Nephron (organoid): ENCODE data around the gene CLCN4.

ENCODE experiments used
- H3K27ac Mint-ChIP-seq, 3 experiments: 2 replicates each; pipeline ENCODE4 v1.8.0; 2020; ENCODE audit warnings: mixed read lengths in 3 of 3, mild to moderate bottlenecking in 2 of 3, moderate library complexity in 1 of 3
- H3K27me3 Mint-ChIP-seq: 2 replicates; pipeline ENCODE4 v1.8.0; 2021; ENCODE audit warnings: low read depth, mild to moderate bottlenecking, moderate library complexity, mixed read lengths
- H3K36me3 Mint-ChIP-seq: 2 replicates; pipeline ENCODE4 v1.8.0; 2020; ENCODE audit warnings: low read depth, mixed read lengths
- H3K4me1 Mint-ChIP-seq: 2 replicates; pipeline ENCODE4 v1.8.0; 2020; ENCODE audit warnings: mixed read lengths
- H3K4me3 Mint-ChIP-seq, 3 experiments: 2 replicates each; pipeline ENCODE4 v1.8.0; 2020; ENCODE audit warnings: mild to moderate bottlenecking in 3 of 3, mixed read lengths in 3 of 3, moderate library complexity in 2 of 3
- H3K9me3 Mint-ChIP-seq: 2 replicates; pipeline ENCODE4 v1.8.0; 2020; ENCODE audit warnings: mixed read lengths
- CTCF ChIP-seq, 3 experiments: fragments of 200-600 bp; sonication (generic); IDR thresholded peaks; one replicate each; pipeline ENCODE4 v1.5.0; 2021; ENCODE audit warnings: antibody characterized with exemption in 3 of 3; ENCODE audit not compliant: unreplicated experiment in 3 of 3

CLCN4 gene

GRCh38 chrX:10221651-10222050 lies 64.9 kb downstream of the CLCN4 start:
- H3K27me3 Mint-ChIP-seq, result peaks cover 4% of the 10 kb centered on the region
- H3K9me3 Mint-ChIP-seq, result peaks cover 17% of the 10 kb centered on the region
- no peak overlapping the region for H3K27ac Mint-ChIP-seq
- H3K4me1 Mint-ChIP-seq, result peaks cover 8% of the 10 kb centered on the region
- peaks cover 31% of the 10 kb centered on the region for H3K36me3 Mint-ChIP-seq
- no peak overlapping the region for H3K4me3 Mint-ChIP-seq
- no peak for TF ChIP-seq CTCF (IDR thresholded peaks at IDR 0.05; ENCODE audit: unreplicated experiment in 3 of 3)

GRCh38 chrX:10223276-10223675 lies 66.5 kb downstream of the CLCN4 start:
- Mint-ChIP-seq H3K4me3 (peak overlapping the region in 1 of 3 experiments; percentile 37), H3K36me3 (peaks cover 34% of the 10 kb centered on the region), H3K27ac (peak overlapping the region; percentile 39 to 80 (median 70)), H3K27me3 (peaks cover 4% of the 10 kb centered on the region), H3K4me1 (peaks cover 8% of the 10 kb centered on the region), H3K9me3 (peaks cover 20% of the 10 kb centered on the region)
- TF ChIP-seq CTCF (IDR thresholded peaks at IDR 0.05; ENCODE audit: unreplicated experiment in 3 of 3), result no peak

- Mint-ChIP-seq H3K27ac (peak overlapping the region in 2 of 3 experiments; percentile 39 to 70), H3K27me3 (peaks cover 4% of the 10 kb centered on the region), H3K36me3 (peaks cover 34% of the 10 kb centered on the region), H3K9me3 (peaks cover 19% of the 10 kb centered on the region), H3K4me3 (no peak overlapping the region), H3K4me1 (peaks cover 8% of the 10 kb centered on the region)
- no peak for TF ChIP-seq CTCF (IDR thresholded peaks at IDR 0.05; ENCODE audit: unreplicated experiment in 3 of 3)
Observed at GRCh38 chrX:10223781-10224180, 67.0 kb downstream of the CLCN4 start.

DNA sequence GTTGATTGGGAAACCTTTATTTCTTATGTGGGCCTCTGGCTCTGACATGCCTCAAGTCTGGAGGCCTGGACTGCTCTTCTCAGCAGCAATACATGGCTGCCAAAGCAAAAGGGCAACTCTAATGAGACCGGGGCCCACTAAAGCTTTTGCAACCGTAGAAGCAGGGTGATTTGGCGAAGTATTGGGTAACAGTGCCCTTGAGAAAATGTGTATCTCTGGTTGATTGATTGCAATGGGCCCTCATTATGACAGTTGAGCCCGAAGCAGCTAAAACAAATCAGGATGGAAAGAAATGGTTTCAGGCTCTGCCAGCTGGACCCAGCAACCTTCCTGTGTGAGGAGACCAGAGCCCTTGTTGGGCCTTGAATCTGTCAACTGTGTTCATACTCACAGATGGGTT lies 73.4 kb downstream of the CLCN4 start:
- Mint-ChIP-seq H3K4me1 (no peaks in the 10 kb centered on the region), H3K27ac (no peak overlapping the region), H3K27me3 (no peaks in the 10 kb centered on the region), H3K4me3 (no peak overlapping the region), H3K9me3 (peaks cover 12% of the 10 kb centered on the region), H3K36me3 (peaks cover 29% of the 10 kb centered on the region)
- no peak for TF ChIP-seq CTCF (IDR thresholded peaks at IDR 0.05; ENCODE audit: unreplicated experiment in 3 of 3)

GRCh38 chrX:10231461-10231860 lies 74.7 kb downstream of the CLCN4 start:
- H3K4me3 Mint-ChIP-seq, result no peak overlapping the region
- H3K27ac Mint-ChIP-seq, result no peak overlapping the region
- peaks cover 23% of the 10 kb centered on the region for H3K36me3 Mint-ChIP-seq
- H3K4me1 Mint-ChIP-seq, result no peaks in the 10 kb centered on the region
- no peak for TF ChIP-seq CTCF (IDR thresholded peaks at IDR 0.05; ENCODE audit: unreplicated experiment in 3 of 3)
- no peaks in the 10 kb centered on the region for H3K27me3 Mint-ChIP-seq
- peaks cover 3% of the 10 kb centered on the region for H3K9me3 Mint-ChIP-seq

GRCh38 chrX:10233173-10233572 lies 76.4 kb downstream of the CLCN4 start:
- Mint-ChIP-seq H3K9me3 (no peaks in the 10 kb centered on the region), H3K36me3 (peaks cover 20% of the 10 kb centered on the region)
- no peak for TF ChIP-seq CTCF (IDR thresholded peaks at IDR 0.05; ENCODE audit: unreplicated experiment in 3 of 3)

More at GRCh38 chrX:10233173-10233572, 76.4 kb downstream of the CLCN4 start:
- no peak overlapping the region for H3K4me3 Mint-ChIP-seq
- H3K4me1 Mint-ChIP-seq, result no peaks in the 10 kb centered on the region
- no peaks in the 10 kb centered on the region for H3K27me3 Mint-ChIP-seq
- H3K27ac Mint-ChIP-seq, result no peak overlapping the region
